Heart left ventricle (tissue), 13 donors: Measurements from ENCODE around the gene RAB40A.

ENCODE experiments used
- CTCF ChIP-seq, 12 donors: fragments of 200-600 bp; sonication (generic) in 4 of 12; IDR thresholded peaks; one replicate each; pipeline versions ENCODE4 v1.5.0 to v1.8.0; 2018 to 2022; ENCODE audit warnings: antibody characterized with exemption in 12 of 12, mild to moderate bottlenecking in 5 of 12
- POLR2A ChIP-seq, 2 donors: fragments of 450-650 bp; IDR thresholded peaks; one replicate each; pipeline ENCODE4 v1.6.1; 2017; ENCODE audit warnings: antibody characterized with exemption in 2 of 2, mild to moderate bottlenecking in 2 of 2, moderate library complexity in 2 of 2
- donor health status: ischemic (EF 13 %, LVEDD 7.1; RV severe dilation, severe dysfunction).
- donor health status: DM: no; HTN: yes; CAD: no.
- donor health status: DM: no; HTN: no; CAD: no.
- donor health status: ischemic (EF 25% LVEDD 6.9; RV normal size, moderate dysfunction).
- donor health status: ischemic (EF 25% LVEDD 5.7; RV mildly dilated, moderate dysfunction).
- donor health status: ischemic (EF 35%, LVEDD 5.7; RV mildly dilated, moderate dysfunction).
- donor health status: nonischemic (EF 11% LVEDD 7.7; RV severe dilation, severe dysfunction).
- donor health status: DM: yes; HTN: yes; CAD: no.
- donor health status: PGD.
- donor health status: ischemic (EF 29% LVEDD 5.4; RV normal size, mild dysfunction).
- donor health status: nonischemic (EF 23%, LVEDD 6.1; RV moderate dilation, normal function).

- no peak for TF ChIP-seq CTCF (IDR thresholded peaks at IDR 0.05)
- TF ChIP-seq POLR2A (IDR thresholded peaks at IDR 0.05) = no peak
Measured at GRCh38 chrX:103461156-103461555, 58.1 kb downstream of the RAB40A start.
